ENCODE data around the gene RIT2.
"Not testable (repeated sequence)": the region's sequence is repeated elsewhere in the genome, so short reads cannot be mapped to it uniquely, and the experiment has no call there.

The RIT2 gene

DNA sequence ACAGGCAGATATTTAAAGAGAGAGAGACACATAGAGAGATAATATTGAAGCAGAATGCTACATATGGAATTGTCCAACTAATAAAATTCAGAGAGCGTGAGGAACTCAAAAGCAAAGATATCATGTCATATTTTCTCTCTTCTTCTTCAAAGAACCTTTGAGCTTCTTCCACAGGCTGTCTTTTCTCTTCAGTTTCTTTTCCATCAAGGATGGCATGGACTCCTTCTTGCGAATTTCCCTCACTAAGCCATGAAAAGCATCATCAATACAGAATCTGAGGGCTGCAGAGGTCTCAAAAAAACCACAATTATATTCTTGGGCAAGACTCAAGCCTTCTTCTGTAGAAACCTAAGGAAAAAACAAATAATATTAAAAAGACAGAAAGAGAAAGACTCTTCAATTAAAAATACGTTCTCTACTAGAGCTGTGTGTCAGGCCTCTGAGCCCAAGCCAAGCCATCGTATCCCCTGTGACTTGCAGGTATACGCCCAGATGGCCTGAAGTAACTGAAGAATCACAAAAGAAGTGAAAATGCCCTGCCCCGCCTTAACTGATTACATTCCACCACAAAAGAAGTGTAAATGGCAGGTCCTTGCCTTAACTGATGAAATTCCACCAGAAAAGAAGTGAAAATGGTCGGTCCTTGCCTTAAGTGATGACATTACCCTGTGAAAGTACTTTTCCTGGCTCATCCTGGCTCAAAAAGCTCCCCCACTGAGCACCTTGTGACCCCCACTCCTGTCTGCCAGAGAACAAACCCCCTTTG lies 371.9 kb downstream of the RIT2 start:
- TF ChIP-seq, protein P1, sequence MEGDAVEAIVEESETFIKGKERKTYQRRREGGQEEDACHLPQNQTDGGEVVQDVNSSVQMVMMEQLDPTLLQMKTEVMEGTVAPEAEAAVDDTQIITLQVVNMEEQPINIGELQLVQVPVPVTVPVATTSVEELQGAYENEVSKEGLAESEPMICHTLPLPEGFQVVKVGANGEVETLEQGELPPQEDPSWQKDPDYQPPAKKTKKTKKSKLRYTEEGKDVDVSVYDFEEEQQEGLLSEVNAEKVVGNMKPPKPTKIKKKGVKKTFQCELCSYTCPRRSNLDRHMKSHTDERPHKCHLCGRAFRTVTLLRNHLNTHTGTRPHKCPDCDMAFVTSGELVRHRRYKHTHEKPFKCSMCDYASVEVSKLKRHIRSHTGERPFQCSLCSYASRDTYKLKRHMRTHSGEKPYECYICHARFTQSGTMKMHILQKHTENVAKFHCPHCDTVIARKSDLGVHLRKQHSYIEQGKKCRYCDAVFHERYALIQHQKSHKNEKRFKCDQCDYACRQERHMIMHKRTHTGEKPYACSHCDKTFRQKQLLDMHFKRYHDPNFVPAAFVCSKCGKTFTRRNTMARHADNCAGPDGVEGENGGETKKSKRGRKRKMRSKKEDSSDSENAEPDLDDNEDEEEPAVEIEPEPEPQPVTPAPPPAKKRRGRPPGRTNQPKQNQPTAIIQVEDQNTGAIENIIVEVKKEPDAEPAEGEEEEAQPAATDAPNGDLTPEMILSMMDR (IDR thresholded peaks at IDR 0.05; ENCODE audit: low read length, missing control alignments), result no peak
- DNase-seq (ENCODE audit: low read depth), result no peak
- H3K4me3 ChIP-seq (replicated peaks; ENCODE audit: low read depth, low read length), result no peak overlapping the region

DNA sequence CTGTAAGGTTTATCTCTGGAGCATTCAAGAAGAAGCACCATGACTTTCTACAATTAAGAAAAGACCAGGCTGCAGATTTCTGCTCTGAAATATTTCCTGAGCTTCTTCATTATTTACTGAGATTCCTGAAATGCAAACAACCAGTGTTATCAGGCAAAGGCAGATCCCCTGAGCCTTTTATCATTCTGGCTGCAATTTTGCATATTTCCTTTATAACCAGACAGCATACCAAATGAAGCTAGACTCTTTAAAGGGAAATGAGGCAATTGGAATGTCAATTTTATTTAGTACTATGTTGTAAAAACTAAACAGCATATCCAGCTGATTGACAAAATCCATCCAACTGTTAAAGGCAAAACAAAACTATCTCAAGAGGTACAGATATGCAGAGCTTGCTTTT lies 372.5 kb downstream of the RIT2 start:
- TF ChIP-seq, protein P1 (IDR thresholded peaks at IDR 0.05; ENCODE audit: low read length, missing control alignments), result no peak
- DNase-seq (ENCODE audit: low read depth), result no peak
- H3K4me3 ChIP-seq (replicated peaks; ENCODE audit: low read depth, low read length), result no peak overlapping the region

DNA sequence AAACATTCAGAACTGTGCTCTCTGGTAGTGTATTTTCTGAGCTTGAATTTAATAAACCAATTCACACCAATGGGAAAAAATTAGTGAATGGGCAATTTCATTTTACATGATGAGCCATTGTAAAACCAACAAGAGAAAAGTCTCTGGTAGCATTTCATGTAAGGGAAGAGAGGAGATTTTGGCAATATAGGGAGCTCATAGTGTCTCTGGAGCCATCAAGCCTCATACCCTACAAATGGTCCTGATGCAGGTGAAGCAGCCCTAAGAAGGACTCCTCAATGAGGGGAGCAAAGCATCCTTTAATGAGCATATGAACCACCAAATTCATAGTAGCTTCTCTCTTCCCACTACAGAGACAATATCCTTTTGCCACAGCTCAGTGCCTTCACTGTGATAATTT lies 373.0 kb downstream of the RIT2 start:
- no peak overlapping the region for H3K4me3 ChIP-seq (replicated peaks; ENCODE audit: low read depth, low read length)
- TF ChIP-seq, protein P1 (IDR thresholded peaks at IDR 0.05; ENCODE audit: low read length, missing control alignments), result no peak
- no peak for DNase-seq (ENCODE audit: low read depth)

DNA sequence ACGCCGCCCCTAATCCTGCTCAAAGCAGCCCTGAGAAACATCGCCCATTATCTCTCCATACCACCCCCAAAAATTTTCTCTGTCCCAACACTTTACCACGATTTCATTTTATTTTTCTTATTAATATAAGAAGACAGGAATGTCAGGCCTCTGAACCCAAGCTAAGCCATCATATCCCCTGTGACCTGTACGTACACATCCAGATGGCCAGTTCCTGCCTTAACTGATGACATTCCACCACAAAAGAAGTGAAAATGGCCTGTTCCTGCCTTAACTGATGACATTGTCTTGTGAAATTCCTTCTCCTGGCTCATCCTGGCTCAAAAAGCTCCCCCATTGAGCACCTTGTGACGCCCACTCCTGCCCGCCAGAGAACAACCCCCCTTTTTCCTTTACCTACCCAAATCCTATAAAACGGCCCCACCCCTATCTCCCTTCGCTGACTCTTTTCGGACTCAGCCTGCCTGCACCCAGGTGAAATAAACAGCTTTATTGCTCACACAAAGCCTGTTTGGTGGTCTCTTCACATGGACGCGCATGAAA lies 373.6 kb downstream of the RIT2 start:
- H3K4me3 ChIP-seq (replicated peaks; ENCODE audit: low read depth, low read length); DNase-seq (ENCODE audit: low read depth): not testable (repeated sequence)

DNA sequence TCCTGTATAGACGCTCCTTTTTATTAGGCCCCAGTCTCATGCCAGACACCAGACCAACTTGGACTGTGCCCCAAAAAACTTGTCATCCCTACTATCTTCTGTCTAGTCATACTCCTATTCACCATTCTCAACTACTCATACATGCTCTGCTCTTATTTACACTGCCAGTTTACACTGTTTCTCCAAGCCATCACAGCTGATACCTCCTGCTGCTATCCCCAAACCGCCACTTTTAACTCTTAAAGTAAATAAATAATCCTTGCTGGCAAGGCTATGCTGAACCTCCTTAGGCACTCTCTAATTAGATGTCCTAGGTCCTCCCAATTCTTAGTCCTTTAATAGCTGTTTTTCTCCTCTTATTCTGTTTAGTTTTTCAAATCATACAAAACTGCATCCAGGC lies 374.2 kb downstream of the RIT2 start:
- DNase-seq (ENCODE audit: low read depth); H3K4me3 ChIP-seq (replicated peaks; ENCODE audit: low read depth, low read length): not testable (repeated sequence)

DNA sequence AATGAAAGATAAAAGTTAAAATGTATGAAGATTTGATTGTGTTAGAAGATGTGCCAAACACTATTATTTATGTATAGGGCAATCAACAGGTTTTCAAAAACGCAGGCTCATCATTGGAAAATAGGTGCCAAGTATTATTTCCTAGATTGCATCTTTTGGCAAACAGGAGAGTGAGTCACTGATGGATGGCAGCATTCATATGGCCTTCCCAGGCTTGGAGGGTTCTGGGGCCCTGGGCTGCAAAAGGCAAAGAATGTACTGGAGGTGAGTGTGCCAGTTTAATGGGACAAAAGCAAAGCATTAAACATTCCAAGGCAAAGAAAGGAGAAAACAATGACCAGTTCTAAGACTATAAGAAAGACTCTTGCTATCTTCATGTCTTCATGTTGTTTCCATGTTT lies 379.4 kb downstream of the RIT2 start:
- H3K4me3 ChIP-seq (replicated peaks; ENCODE audit: low read depth, low read length), result no peak overlapping the region
- TF ChIP-seq, protein P1 (IDR thresholded peaks at IDR 0.05; ENCODE audit: low read length, missing control alignments), result no peak
- DNase-seq (ENCODE audit: low read depth), result no peak

DNA sequence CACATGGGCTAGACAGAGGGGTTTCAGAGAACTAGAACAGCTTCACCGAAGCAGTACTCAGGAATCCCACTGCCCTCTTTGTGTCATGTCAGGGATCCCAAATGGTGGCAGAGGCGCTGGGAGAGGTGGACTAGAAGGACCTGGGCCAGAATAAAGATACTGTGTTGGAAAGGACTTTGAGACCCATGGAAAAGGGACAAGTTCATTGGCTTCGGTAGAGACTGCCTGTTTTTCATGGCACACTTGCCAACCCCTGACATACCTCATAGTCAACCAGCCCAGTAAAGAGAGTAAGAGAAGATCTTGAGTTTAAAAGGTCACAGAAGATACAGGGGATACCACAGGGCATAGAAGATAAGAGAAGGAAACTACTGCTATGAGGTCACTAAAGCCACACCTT lies 381.0 kb downstream of the RIT2 start:
- TF ChIP-seq, protein P1 (IDR thresholded peaks at IDR 0.05; ENCODE audit: low read length, missing control alignments), result no peak
- H3K4me3 ChIP-seq (replicated peaks; ENCODE audit: low read depth, low read length), result no peak overlapping the region
- DNase-seq (ENCODE audit: low read depth), result no peak

DNA sequence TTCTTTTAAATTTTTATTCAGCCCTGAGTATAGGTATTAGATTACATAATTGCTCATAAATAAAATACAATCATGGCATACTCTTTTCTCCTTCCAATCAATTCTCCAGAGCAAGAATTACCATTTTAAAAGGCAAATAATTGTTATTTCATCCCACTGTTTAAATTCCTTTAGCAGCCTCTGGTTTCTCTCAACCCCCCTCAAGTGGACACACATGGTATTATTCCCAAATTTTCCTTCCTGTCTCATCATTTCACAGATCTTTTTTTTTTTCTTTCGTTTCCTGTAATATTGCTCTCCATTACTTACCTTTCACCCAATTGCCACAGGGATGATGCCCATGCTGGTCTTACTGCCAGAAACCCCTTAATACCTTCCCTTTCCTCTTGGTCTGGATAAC lies 385.2 kb downstream of the RIT2 start:
- DNase-seq (ENCODE audit: low read depth), result peak; percentile 14
- TF ChIP-seq, protein P1 (IDR thresholded peaks at IDR 0.05; ENCODE audit: low read length, missing control alignments), result peak; percentile 35
- no peak overlapping the region for H3K4me3 ChIP-seq (replicated peaks; ENCODE audit: low read depth, low read length)

Measured in fibroblast of pulmonary artery (primary cell).